Measurements from ENCODE around the gene CT47C1. TPM values are rescaled to one million over a fixed set of nuclear protein-coding genes. Genes with fewer than 3 reads are reported as not detected.

The CT47C1 gene
- total RNA-seq, 1 experiment from 2014 or later, result not detected

- CTCF ChIA-PET, result no interaction called here
- H3K27ac Mint-ChIP-seq (ENCODE audit: unreplicated experiment), result no peak overlapping the region
- TF ChIP-seq CTCF (IDR thresholded peaks at IDR 0.05; ENCODE audit: unreplicated experiment), result no peak
- intact Hi-C loops (cut with micrococcal nuclease; ENCODE audit: unreplicated experiment), result no loop called here
- H3K4me3 Mint-ChIP-seq (ENCODE audit: low read depth, unreplicated experiment), result no peak overlapping the region
- BruUV-seq (replicated peaks), result no TSS peak
- no peaks in the 10 kb centered on the region for H3K36me3 Mint-ChIP-seq (ENCODE audit: insufficient read depth, unreplicated experiment)
- peaks cover 17% of the 10 kb centered on the region for H3K27me3 Mint-ChIP-seq (ENCODE audit: unreplicated experiment)
- H3K4me1 Mint-ChIP-seq (ENCODE audit: low read depth, unreplicated experiment), result no peaks in the 10 kb centered on the region
- H3K9me3 Mint-ChIP-seq (ENCODE audit: low read depth, unreplicated experiment), result no peaks in the 10 kb centered on the region
- no peak for DNase-seq
Measured at GRCh38 chrX:119062750-119063374, 9.9 kb upstream of the CT47C1 start.

- no peak overlapping the region for H3K27ac Mint-ChIP-seq (ENCODE audit: unreplicated experiment)
- intact Hi-C loops (cut with micrococcal nuclease; ENCODE audit: unreplicated experiment), result no loop called here
- H3K27me3 Mint-ChIP-seq (ENCODE audit: unreplicated experiment), result peaks cover 17% of the 10 kb centered on the region
- H3K9me3 Mint-ChIP-seq (ENCODE audit: low read depth, unreplicated experiment), result no peaks in the 10 kb centered on the region
- H3K36me3 Mint-ChIP-seq (ENCODE audit: insufficient read depth, unreplicated experiment), result no peaks in the 10 kb centered on the region
- no peaks in the 10 kb centered on the region for H3K4me1 Mint-ChIP-seq (ENCODE audit: low read depth, unreplicated experiment)
- BruUV-seq (replicated peaks), result no TSS peak
- H3K4me3 Mint-ChIP-seq (ENCODE audit: low read depth, unreplicated experiment), result no peak overlapping the region
- no peak for DNase-seq
- TF ChIP-seq CTCF (IDR thresholded peaks at IDR 0.05; ENCODE audit: unreplicated experiment), result no peak
- CTCF ChIA-PET, result no interaction called here
Measured at GRCh38 chrX:119063428-119063827, 9.4 kb upstream of the CT47C1 start.

GRCh38 chrX:119067023-119067739 is 5.6 kb upstream of the CT47C1 start:
- intact Hi-C loops (cut with micrococcal nuclease; ENCODE audit: unreplicated experiment), result loop anchor here (1.0 kb wide), 2 partner anchors 62 to 220 kb away; no protein-coding TSS in a partner anchor
- Mint-ChIP-seq H3K27ac (ENCODE audit: unreplicated experiment) (no peak overlapping the region), H3K9me3 (ENCODE audit: low read depth, unreplicated experiment) (no peaks in the 10 kb centered on the region)

GRCh38 chrX:119069128-119069527 is 3.7 kb upstream of the CT47C1 start:
- Mint-ChIP-seq H3K9me3 (ENCODE audit: low read depth, unreplicated experiment) (no peaks in the 10 kb centered on the region), H3K27me3 (ENCODE audit: unreplicated experiment) (peaks cover 3% of the 10 kb centered on the region), H3K4me1 (ENCODE audit: low read depth, unreplicated experiment) (no peaks in the 10 kb centered on the region), H3K27ac (ENCODE audit: unreplicated experiment) (no peak overlapping the region), H3K4me3 (ENCODE audit: low read depth, unreplicated experiment) (no peak overlapping the region), H3K36me3 (ENCODE audit: insufficient read depth, unreplicated experiment) (no peaks in the 10 kb centered on the region)
- CTCF ChIA-PET, result no interaction called here
- BruUV-seq (replicated peaks), result no TSS peak
- intact Hi-C loops (cut with micrococcal nuclease; ENCODE audit: unreplicated experiment), result no loop called here
- DNase-seq, result no peak
- TF ChIP-seq CTCF (IDR thresholded peaks at IDR 0.05; ENCODE audit: unreplicated experiment), result no peak

More at GRCh38 chrX:119067023-119067739, 5.6 kb upstream of the CT47C1 start:
- no peaks in the 10 kb centered on the region for H3K4me1 Mint-ChIP-seq (ENCODE audit: low read depth, unreplicated experiment)
- peaks cover 17% of the 10 kb centered on the region for H3K27me3 Mint-ChIP-seq (ENCODE audit: unreplicated experiment)
- BruUV-seq (replicated peaks), result no TSS peak
- peak; percentile 25 for TF ChIP-seq CTCF (IDR thresholded peaks at IDR 0.05; ENCODE audit: unreplicated experiment)
- DNase-seq, result peak; percentile 63
- no peaks in the 10 kb centered on the region for H3K36me3 Mint-ChIP-seq (ENCODE audit: insufficient read depth, unreplicated experiment)
- H3K4me3 Mint-ChIP-seq (ENCODE audit: low read depth, unreplicated experiment), result no peak overlapping the region
- CTCF ChIA-PET, result interaction anchor here (0.6 to 3.0 kb wide), 4 partner anchors 10 to 228 kb away, joined by 3 to 10 read pairs (median 4); no protein-coding TSS in a partner anchor

Measured in Calu3 (cell line).